Endothelial cell of umbilical vein (primary cell): ENCODE measurements around the gene TSPAN13.

ENCODE experiments used
- CTCF ChIP-seq, 2 donors: IDR thresholded peaks; 1 replicate in 1 of 2; 2 replicates in 1 of 2; pipeline ENCODE4 v1.5.1; 2011; ENCODE audit warnings: low read length in 2 of 2, mild to moderate bottlenecking in 2 of 2, moderate library complexity in 2 of 2, control low read depth in 1 of 2, inconsistent platforms in 1 of 2, low read depth in 1 of 2; ENCODE audit not compliant: insufficient read depth in 1 of 2; ENCODE audit errors: extremely low read depth in 1 of 2
- EZH2 ChIP-seq: IDR thresholded peaks from 2 replicates; pipeline ENCODE4 v1.6.1; 2012; ENCODE audit warnings: borderline replicate concordance, low read depth, mild to moderate bottlenecking, moderate library complexity, low read length, inconsistent platforms; ENCODE audit not compliant: severe bottlenecking
- FOS ChIP-seq: IDR thresholded peaks from 2 replicates; pipeline ENCODE4 v1.6.1; 2011; ENCODE audit warnings: mild to moderate bottlenecking, low read length, moderate library complexity, borderline replicate concordance; ENCODE audit not compliant: insufficient read depth
- JUN ChIP-seq: IDR thresholded peaks from 2 replicates; pipeline ENCODE4 v1.6.1; 2011; ENCODE audit warnings: borderline replicate concordance, low read depth; ENCODE audit not compliant: insufficient read length, insufficient read depth
- MYC ChIP-seq: IDR thresholded peaks from one replicate; pipeline ENCODE4 v1.6.1; 2011; ENCODE audit warnings: mild to moderate bottlenecking, low read depth, low read length
- POLR2A ChIP-seq: IDR thresholded peaks from 2 replicates; pipeline ENCODE4 v1.6.1; 2012; ENCODE audit warnings: low read depth, mild to moderate bottlenecking, control low read depth, low read length
- POLR2AphosphoS5 ChIP-seq: IDR thresholded peaks from 2 replicates; pipeline ENCODE4 v1.6.1; 2012; ENCODE audit warnings: low read depth, mild to moderate bottlenecking, control low read depth, low read length, moderate library complexity; ENCODE audit not compliant: insufficient read depth
- TF ChIP-seq, protein P1 (sequence below): IDR thresholded peaks from 2 replicates; pipeline ENCODE4 v1.6.1; 2011; ENCODE audit not compliant: insufficient read depth, insufficient read length

DNA sequence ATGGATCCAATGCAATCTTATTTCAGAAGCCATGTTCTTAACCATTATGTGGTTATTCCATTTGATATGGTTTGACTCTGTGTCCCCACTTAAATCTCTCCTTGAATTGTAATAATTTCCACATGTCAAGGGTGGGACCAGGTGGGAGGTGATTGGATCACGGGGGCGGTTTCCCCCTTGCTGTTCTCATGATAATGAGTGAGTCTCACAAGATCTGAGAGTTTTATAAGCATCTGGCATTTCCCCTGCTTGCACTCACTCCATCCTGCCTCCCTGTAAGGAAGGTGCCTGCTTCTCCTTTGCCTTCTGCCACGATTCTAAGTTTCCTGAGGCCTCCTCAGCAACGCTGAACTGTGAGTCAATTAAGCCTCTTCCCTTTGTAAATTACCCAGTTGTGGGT is 32.0 kb upstream of the TSPAN13 start:
- TF ChIP-seq POLR2A (no peak), CTCF (IDR thresholded peaks at IDR 0.05; ENCODE audit: extremely low read depth in 1 of 2, insufficient read depth in 1 of 2, low read depth in 1 of 2, low read length in 2 of 2) (no peak), EZH2 (no peak), FOS (no peak), POLR2AphosphoS5 (no peak), JUN (no peak), MYC (no peak)
- TF ChIP-seq, protein P1, sequence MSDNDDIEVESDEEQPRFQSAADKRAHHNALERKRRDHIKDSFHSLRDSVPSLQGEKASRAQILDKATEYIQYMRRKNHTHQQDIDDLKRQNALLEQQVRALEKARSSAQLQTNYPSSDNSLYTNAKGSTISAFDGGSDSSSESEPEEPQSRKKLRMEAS, result no peak
